WERI-Rb-1 (cell line): ENCODE results near the gene ARID5A.

Source experiments
- DNase-seq: peaks from one replicate; pipeline ENCODE4 v3.0.0-alpha.2; 2020
- H3K27ac ChIP-seq: fragments of 250-450 bp; sonication (Bioruptor Pico); 2 replicates; pipeline ENCODE4 v1.5.1; 2020; ENCODE audit warnings: mild to moderate bottlenecking, moderate library complexity
- H3K27me3 ChIP-seq: fragments of 250-450 bp; sonication (Bioruptor Pico); 2 replicates; pipeline ENCODE4 v1.5.1; 2021; ENCODE audit warnings: mild to moderate bottlenecking, low read depth, moderate library complexity; ENCODE audit not compliant: insufficient read depth, severe bottlenecking
- H3K36me3 ChIP-seq: fragments of 250-450 bp; sonication (Bioruptor Pico); 2 replicates; pipeline ENCODE4 v1.5.1; 2020; ENCODE audit warnings: mild to moderate bottlenecking, moderate library complexity
- H3K4me3 ChIP-seq: 2 replicates; pipeline ENCODE4 v1.5.1; 2011; ENCODE audit warnings: low read depth, mild to moderate bottlenecking, control low read depth, low read length
- H3K9me3 ChIP-seq: fragments of 250-450 bp; sonication (Bioruptor Pico); 2 replicates; pipeline ENCODE4 v1.5.1; 2021; ENCODE audit warnings: mild to moderate bottlenecking, moderate library complexity; ENCODE audit not compliant: severe bottlenecking
- TF ChIP-seq, protein P1 (sequence below): IDR thresholded peaks from 2 replicates; pipeline ENCODE4 v1.5.1; 2011; ENCODE audit warnings: low read depth, mild to moderate bottlenecking, control low read depth, inconsistent platforms, low read length

The ARID5A gene

GRCh38 chr2:96574364-96574763 lies 37.8 kb downstream of the ARID5A start:
- TF ChIP-seq, protein P1, sequence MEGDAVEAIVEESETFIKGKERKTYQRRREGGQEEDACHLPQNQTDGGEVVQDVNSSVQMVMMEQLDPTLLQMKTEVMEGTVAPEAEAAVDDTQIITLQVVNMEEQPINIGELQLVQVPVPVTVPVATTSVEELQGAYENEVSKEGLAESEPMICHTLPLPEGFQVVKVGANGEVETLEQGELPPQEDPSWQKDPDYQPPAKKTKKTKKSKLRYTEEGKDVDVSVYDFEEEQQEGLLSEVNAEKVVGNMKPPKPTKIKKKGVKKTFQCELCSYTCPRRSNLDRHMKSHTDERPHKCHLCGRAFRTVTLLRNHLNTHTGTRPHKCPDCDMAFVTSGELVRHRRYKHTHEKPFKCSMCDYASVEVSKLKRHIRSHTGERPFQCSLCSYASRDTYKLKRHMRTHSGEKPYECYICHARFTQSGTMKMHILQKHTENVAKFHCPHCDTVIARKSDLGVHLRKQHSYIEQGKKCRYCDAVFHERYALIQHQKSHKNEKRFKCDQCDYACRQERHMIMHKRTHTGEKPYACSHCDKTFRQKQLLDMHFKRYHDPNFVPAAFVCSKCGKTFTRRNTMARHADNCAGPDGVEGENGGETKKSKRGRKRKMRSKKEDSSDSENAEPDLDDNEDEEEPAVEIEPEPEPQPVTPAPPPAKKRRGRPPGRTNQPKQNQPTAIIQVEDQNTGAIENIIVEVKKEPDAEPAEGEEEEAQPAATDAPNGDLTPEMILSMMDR: no peak
- no peaks in the 10 kb centered on the region for H3K36me3 ChIP-seq
- no peaks in the 10 kb centered on the region for H3K27me3 ChIP-seq
- H3K4me3 ChIP-seq: no peak overlapping the region
- no peak overlapping the region for H3K27ac ChIP-seq
- no peaks in the 10 kb centered on the region for H3K9me3 ChIP-seq
- no peak for DNase-seq

GRCh38 chr2:96575785-96576456 lies 39.4 kb downstream of the ARID5A start:
- Histone ChIP-seq H3K27me3 (no peaks in the 10 kb centered on the region), H3K4me3 (no peak overlapping the region), H3K27ac (no peak overlapping the region), H3K9me3 (no peaks in the 10 kb centered on the region), H3K36me3 (no peaks in the 10 kb centered on the region)
- TF ChIP-seq, protein P1: no peak
- DNase-seq: no peak

GRCh38 chr2:96577501-96577900 lies 40.9 kb downstream of the ARID5A start:
- Histone ChIP-seq H3K27me3 (no peaks in the 10 kb centered on the region), H3K36me3 (no peaks in the 10 kb centered on the region), H3K4me3 (no peak overlapping the region), H3K27ac (no peak overlapping the region), H3K9me3 (no peaks in the 10 kb centered on the region)
- DNase-seq: no peak
- TF ChIP-seq, protein P1: no peak

DNA sequence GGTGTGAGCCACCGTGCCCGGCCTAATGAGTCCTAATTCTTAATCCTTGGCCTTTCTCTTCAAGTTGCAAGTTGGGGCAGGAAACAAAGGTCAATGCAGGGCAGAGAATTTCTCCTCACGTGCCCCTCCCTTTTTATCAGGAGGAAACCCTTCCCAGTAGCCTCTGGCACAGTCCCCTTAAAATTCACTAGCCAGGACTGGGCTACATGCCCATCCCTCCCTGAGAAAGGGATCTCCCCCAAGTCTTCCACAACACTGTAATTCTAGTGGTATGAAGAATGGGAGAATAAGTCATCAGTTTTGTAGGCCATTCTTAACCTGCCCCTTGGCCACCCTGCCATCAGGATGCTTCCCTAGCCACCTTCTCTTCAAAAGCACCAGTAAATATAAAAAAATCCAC lies 42.2 kb downstream of the ARID5A start:
- H3K9me3 ChIP-seq: no peaks in the 10 kb centered on the region
- H3K4me3 ChIP-seq: no peak overlapping the region
- H3K36me3 ChIP-seq: peaks cover 4% of the 10 kb centered on the region
- TF ChIP-seq, protein P1: no peak
- H3K27ac ChIP-seq: no peak overlapping the region
- DNase-seq: no peak
- H3K27me3 ChIP-seq: no peaks in the 10 kb centered on the region

DNA sequence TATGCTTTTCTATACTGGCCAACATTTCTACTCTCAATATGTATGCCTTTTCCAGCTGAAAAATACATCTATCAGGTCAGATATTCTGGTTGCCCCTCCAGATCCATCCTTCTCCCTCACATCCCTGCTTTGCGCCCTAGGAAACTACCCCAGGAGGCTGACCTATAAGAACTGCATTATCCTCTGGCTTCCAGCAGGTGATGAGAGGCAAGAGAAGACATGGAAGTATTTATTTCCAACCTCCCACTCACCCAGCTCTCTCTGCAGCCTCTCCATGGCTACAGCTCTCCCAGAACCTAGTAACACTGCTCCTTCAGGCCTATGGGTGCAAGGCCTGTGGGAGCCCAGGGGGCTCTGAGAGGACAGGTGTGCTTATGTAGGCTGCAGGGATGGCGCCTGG lies 42.9 kb downstream of the ARID5A start:
- DNase-seq: no peak
- Histone ChIP-seq H3K27ac (no peak overlapping the region), H3K9me3 (no peaks in the 10 kb centered on the region), H3K4me3 (no peak overlapping the region), H3K36me3 (peaks cover 10% of the 10 kb centered on the region), H3K27me3 (no peaks in the 10 kb centered on the region)
- TF ChIP-seq, protein P1: no peak

DNA sequence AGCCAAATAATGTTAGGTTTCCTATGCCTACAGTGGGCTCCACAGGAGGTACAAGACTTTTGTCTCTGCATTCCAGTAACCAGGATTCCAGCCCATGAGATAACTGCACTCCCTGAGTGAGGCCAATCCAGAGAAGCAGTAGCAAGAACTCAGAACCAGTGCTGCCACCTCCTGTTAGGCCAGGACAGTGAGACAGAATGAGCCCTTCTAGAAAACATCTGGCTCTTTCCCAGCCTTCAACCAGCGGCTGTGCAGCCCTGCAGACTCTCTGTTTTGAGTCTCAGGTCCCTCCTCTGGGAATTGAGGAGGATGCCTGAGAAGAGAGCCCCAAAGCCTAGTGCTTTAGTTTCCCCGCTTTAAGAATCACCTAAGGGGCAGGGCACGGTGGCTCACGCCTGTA lies 44.2 kb downstream of the ARID5A start:
- Histone ChIP-seq H3K27ac (no peak overlapping the region), H3K9me3 (no peaks in the 10 kb centered on the region), H3K27me3 (no peaks in the 10 kb centered on the region), H3K36me3 (peaks cover 10% of the 10 kb centered on the region), H3K4me3 (no peak overlapping the region)
- no peak for DNase-seq
- TF ChIP-seq, protein P1: no peak
